ENCODE measurements around the gene GRK1. TPM values are rescaled to one million over a fixed set of nuclear protein-coding genes. Genes with fewer than 3 reads are reported as not detected.

The GRK1 gene
- total RNA-seq, 2 experiments from 2014 or later, result not detected

DNA sequence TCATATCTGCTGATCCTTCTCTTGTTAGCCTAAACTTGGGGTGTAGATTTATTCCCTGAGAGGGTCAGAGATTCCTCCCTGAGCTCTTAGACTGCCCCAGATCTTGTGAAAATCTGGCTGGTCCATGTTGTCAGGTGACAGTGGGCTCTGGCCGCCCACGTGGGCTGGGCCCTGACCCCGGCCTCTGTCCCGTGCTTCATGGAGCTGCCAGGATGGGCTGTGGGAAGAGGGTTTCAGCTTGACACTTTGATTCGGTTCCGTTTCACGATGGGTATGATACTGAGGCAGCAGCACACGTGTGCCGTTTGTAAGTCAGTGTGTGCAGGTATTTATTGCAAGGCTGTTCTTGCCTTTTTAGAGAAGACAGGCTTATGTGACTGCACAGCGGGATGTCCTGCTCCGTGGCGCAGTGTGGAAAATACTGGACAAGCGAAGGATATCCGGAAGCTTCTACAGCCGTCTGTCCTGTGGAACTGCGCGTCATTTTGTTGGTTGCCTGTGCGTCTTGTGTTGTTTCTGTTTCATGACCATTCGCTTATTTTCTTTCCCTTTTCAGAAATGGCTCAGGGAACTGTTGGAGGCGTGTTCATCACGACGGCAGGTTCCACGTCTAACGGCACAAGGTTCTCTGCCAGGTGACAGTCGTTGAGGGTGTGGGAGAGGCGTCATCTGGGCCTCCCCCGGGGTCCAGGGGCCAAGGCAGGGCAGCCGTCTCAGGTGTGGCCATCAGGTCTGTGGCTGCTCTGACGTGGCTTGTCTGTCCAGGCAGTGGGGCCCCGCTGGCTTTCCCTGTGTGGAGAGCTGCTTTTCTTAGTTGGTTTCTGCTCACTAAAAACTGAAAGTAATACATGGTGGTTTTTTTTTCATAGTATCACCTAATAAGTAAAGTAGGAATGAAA, 29.5 kb upstream of the GRK1 start:
- CTCF ChIA-PET, result interaction anchor here (1.1 kb wide), 1 partner anchor 11 kb away, joined by 3 read pairs; no protein-coding TSS in a partner anchor
- no peaks in the 10 kb centered on the region for H3K27me3 Mint-ChIP-seq
- peaks cover 1% of the 10 kb centered on the region for H3K4me1 Mint-ChIP-seq
- no peak overlapping the region for H3K27ac Mint-ChIP-seq
- peaks cover 2% of the 10 kb centered on the region for H3K9me3 Mint-ChIP-seq (ENCODE audit: low read depth)
- H3K36me3 Mint-ChIP-seq, result peaks cover 82% of the 10 kb centered on the region
- DNase-seq (no peak), ATAC-seq (no peak)
- no peak overlapping the region for H3K4me3 Mint-ChIP-seq

DNA sequence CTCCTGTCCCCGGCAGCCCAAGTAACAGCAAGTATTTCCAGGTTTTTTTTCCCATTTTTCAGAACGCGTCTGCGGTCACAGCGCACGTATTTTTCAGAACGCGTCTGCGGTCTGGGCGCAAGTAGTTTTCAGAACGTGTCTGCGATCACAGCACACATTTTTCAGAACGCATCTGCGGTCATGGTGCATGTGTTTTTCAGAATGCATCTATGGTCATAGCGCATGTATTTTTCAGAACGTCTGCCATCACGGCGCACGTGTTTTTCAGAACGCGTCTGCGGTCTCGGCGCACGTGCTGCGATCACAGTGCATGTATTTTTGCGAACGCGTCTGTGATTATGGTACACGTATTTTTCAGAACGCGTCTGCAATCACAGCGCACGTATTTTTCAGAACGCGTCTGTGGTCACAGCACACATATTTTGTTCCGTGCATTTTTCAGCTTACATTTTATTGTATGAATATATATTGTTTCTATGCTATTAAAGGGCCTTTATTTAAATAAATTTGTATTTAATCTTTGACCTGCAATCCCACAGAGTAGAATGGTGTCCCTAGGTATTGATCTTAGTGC, 28.8 kb upstream of the GRK1 start:
- H3K36me3 Mint-ChIP-seq, result peaks cover 78% of the 10 kb centered on the region
- H3K4me1 Mint-ChIP-seq, result peaks cover 2% of the 10 kb centered on the region
- H3K27ac Mint-ChIP-seq, result no peak overlapping the region
- CTCF ChIA-PET, result no interaction called here
- DNase-seq (no peak), ATAC-seq (no peak)
- no peaks in the 10 kb centered on the region for H3K27me3 Mint-ChIP-seq
- no peak overlapping the region for H3K4me3 Mint-ChIP-seq
- H3K9me3 Mint-ChIP-seq (ENCODE audit: low read depth), result peaks cover 4% of the 10 kb centered on the region

DNA sequence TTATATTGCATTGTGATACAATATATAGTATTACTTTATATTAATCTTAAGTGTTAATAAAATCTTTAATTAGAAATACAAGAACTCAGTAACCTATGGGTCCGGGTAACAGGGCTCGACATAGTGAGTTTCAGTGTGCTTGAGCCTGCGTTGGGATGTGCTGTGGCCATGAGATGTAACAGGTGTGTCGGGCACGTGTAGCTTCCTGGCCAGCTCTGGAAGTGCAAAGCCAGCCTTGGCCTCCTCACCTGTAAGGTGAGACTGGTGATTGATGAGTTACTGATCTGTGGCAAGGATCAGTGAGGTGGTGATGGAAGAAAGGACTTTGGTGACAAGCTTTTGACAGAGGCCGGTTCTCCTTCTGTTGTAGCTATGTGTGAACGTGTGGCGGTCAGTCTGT, 28.2 kb upstream of the GRK1 start:
- H3K27ac Mint-ChIP-seq, result no peak overlapping the region

DNA sequence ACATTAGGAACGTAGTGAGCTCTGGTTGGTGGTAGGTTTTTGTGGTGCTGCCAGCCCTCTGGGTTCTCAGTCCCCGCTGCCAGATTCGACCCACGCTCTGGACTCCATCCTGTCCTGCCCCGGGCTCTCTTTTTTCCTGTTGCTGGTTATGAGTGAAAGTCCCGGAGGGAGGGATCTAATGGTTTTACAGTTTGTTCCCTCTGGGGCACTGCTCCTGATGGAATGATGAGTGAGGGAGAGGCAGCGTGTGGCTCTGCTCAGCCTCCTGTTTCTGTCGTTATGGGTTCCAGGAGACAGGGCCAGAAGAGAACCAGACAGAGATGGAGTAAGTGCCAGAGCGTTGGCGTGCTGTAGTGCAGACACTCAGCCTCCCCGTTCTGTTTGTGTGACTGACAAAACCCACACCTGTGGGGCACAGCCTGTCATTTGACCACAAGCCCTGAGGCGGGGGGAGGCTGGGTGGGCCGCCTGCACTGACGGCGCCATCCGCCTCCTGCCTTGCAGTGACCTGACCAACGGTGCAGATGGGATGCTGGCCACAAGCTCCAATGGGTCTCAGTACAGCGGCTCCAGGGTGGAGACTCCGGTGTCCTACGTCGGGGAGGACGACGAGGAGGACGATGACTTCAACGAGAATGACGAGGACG, 27.3 kb upstream of the GRK1 start:
- DNase-seq (no peak), ATAC-seq (no peak)
- Mint-ChIP-seq H3K4me1 (peaks cover 2% of the 10 kb centered on the region), H3K36me3 (peaks cover 66% of the 10 kb centered on the region), H3K9me3 (ENCODE audit: low read depth) (peaks cover 4% of the 10 kb centered on the region), H3K4me3 (no peak overlapping the region), H3K27ac (no peak overlapping the region), H3K27me3 (no peaks in the 10 kb centered on the region)
- CTCF ChIA-PET, result no interaction called here

More for the DNA sequence above, 28.2 kb upstream of the GRK1 start:
- DNase-seq (no peak), ATAC-seq (no peak)
- H3K27me3 Mint-ChIP-seq, result no peaks in the 10 kb centered on the region
- peaks cover 2% of the 10 kb centered on the region for H3K4me1 Mint-ChIP-seq
- H3K9me3 Mint-ChIP-seq (ENCODE audit: low read depth), result peaks cover 4% of the 10 kb centered on the region
- CTCF ChIA-PET, result no interaction called here
- peaks cover 75% of the 10 kb centered on the region for H3K36me3 Mint-ChIP-seq
- H3K4me3 Mint-ChIP-seq, result no peak overlapping the region

DNA sequence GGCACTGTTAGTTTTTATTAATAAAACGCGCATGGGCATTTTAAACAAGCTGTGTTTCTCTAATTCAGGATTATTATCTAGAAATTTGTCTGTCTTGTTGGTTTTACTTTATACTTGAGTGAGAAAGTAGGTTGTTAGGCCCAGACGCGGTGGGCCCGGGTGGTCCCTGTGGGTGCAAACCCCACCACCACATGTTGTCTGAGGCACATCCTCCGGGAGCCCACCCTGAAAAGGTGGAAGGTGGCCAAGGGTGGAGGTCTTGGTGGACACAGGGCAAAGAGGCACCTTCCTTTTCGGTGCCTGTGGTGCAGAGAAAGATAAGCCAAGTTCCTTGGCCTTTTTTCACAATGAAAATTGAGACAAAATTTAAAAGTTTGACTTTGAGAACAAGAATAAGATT, 25.6 kb upstream of the GRK1 start:
- H3K4me1 Mint-ChIP-seq, result peaks cover 4% of the 10 kb centered on the region
- no peak overlapping the region for H3K27ac Mint-ChIP-seq
- H3K27me3 Mint-ChIP-seq, result no peaks in the 10 kb centered on the region
- H3K4me3 Mint-ChIP-seq, result no peak overlapping the region
- DNase-seq (no peak), ATAC-seq (no peak)
- H3K36me3 Mint-ChIP-seq, result peaks cover 54% of the 10 kb centered on the region
- CTCF ChIA-PET, result no interaction called here
- peaks cover 4% of the 10 kb centered on the region for H3K9me3 Mint-ChIP-seq (ENCODE audit: low read depth)

DNA sequence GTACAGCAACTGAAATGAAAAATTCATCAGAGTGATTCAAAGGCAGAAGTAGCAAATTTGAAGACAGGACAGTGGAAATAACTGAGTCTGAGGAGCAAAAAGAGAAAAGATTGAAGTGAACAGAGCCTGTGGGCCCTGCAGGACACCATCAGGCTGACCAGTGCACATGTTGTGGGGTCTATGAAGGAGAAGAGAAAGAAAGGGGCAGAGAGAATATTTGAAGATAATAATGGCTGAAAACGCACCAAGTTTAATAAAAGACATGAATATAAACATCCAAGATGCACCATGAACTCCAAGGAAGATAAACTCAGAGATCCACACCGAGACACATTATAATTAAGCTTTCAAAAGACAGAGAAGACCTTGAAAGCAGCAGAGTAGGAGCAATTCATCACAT, 24.5 kb upstream of the GRK1 start:
- H3K36me3 Mint-ChIP-seq, result peaks cover 43% of the 10 kb centered on the region

DNA sequence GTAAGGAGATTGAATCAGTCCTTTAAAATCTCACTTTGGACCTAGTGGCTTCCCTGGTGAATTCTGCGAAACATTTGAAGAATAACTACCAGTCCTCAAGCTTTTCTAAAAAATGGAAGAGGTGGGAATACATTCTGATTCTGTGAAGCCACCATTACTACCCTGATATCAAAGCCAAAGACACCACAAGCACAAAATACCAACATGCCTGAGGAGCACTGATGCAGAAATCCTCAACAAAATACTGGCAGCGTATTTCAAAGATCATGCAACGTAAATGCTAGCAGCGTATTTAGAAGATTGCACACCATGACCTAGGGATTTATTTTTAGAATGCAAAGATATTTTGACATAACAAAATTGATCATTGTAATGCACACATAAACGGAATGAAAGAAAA, 23.4 kb upstream of the GRK1 start:
- ATAC-seq, result no peak
- peaks cover 4% of the 10 kb centered on the region for H3K9me3 Mint-ChIP-seq (ENCODE audit: low read depth)
- H3K27me3 Mint-ChIP-seq, result no peaks in the 10 kb centered on the region
- H3K4me1 Mint-ChIP-seq, result peaks cover 8% of the 10 kb centered on the region
- no peak for DNase-seq
- peaks cover 35% of the 10 kb centered on the region for H3K36me3 Mint-ChIP-seq
- CTCF ChIA-PET, result no interaction called here
- no peak overlapping the region for H3K4me3 Mint-ChIP-seq
- no peak overlapping the region for H3K27ac Mint-ChIP-seq

More for the DNA sequence above, 24.5 kb upstream of the GRK1 start:
- Mint-ChIP-seq H3K27me3 (no peaks in the 10 kb centered on the region), H3K4me1 (peaks cover 8% of the 10 kb centered on the region), H3K27ac (no peak overlapping the region), H3K4me3 (no peak overlapping the region), H3K9me3 (ENCODE audit: low read depth) (peaks cover 4% of the 10 kb centered on the region)
- ATAC-seq (no peak), DNase-seq (no peak)
- CTCF ChIA-PET, result no interaction called here

DNA sequence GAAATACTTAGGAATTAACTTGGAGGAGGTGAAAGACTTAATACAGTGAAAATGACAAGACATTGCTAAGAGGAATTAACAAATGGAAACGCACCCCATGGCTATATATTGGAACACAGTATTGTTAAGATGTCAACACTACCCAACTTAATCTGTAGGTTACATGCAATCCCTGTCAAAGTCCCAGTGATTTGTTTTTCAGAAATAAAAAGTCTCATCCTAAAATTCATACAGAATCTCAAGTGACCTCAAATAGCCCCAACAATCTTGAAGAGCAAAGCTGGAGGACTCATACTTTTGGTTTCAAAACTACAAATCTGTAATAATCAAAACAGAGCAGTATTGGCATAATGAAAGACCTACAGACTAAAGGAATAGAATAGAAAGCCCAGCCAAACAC, 22.2 kb upstream of the GRK1 start:
- Mint-ChIP-seq H3K4me3 (no peak overlapping the region), H3K36me3 (peaks cover 28% of the 10 kb centered on the region), H3K4me1 (peaks cover 8% of the 10 kb centered on the region), H3K9me3 (ENCODE audit: low read depth) (peaks cover 4% of the 10 kb centered on the region), H3K27ac (no peak overlapping the region), H3K27me3 (no peaks in the 10 kb centered on the region)
- CTCF ChIA-PET, result no interaction called here
- ATAC-seq, result no peak
- no peak for DNase-seq

DNA sequence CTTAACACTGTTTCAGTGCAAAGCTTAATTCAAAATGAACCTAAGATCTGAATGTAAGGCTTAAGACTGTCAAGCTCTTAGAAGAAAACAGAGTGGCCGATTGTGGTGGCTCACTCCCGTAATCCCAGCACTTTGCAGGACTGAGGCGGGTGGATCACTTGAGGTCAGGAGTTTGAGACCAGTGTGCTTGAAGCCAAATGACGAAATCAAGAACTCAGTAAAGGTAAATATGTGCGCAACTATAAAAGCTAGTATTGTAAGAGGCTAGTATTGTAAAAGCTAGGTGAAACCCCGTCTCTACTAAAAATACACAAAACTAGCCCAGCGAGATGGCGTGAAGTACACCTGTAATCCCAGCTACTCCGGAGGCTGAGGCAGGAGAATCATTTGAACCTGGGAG, 21.7 kb upstream of the GRK1 start:
- Mint-ChIP-seq H3K36me3 (peaks cover 23% of the 10 kb centered on the region), H3K9me3 (ENCODE audit: low read depth) (peaks cover 4% of the 10 kb centered on the region), H3K27me3 (no peaks in the 10 kb centered on the region), H3K4me1 (peaks cover 8% of the 10 kb centered on the region), H3K4me3 (no peak overlapping the region), H3K27ac (no peak overlapping the region)
- no peak for ATAC-seq
- DNase-seq, result no peak
- CTCF ChIA-PET, result no interaction called here

DNA sequence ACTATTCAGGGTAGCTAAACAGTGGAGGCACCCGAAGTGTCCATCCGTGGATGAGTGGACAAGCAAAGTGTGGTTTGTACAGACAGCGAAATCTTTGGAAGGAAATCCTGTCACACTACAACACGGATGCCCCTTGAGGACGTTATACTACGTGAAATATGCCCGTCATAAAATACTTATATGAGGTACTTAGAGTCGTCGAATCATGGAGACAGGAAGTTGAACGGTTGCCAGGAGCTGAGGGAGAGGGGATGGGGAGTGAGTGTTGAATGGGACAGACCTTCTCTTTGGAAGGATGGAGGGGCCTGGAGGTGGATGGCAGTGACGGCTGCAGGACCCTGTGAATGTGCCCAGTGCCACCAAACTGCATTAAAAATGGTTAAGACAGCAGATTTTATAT, 20.6 kb upstream of the GRK1 start:
- peaks cover 4% of the 10 kb centered on the region for H3K9me3 Mint-ChIP-seq (ENCODE audit: low read depth)
- DNase-seq, result no peak
- peaks cover 8% of the 10 kb centered on the region for H3K4me1 Mint-ChIP-seq
- no peaks in the 10 kb centered on the region for H3K27me3 Mint-ChIP-seq
- ATAC-seq, result no peak
- no peak overlapping the region for H3K4me3 Mint-ChIP-seq
- CTCF ChIA-PET, result no interaction called here
- peaks cover 16% of the 10 kb centered on the region for H3K36me3 Mint-ChIP-seq
- no peak overlapping the region for H3K27ac Mint-ChIP-seq

DNA sequence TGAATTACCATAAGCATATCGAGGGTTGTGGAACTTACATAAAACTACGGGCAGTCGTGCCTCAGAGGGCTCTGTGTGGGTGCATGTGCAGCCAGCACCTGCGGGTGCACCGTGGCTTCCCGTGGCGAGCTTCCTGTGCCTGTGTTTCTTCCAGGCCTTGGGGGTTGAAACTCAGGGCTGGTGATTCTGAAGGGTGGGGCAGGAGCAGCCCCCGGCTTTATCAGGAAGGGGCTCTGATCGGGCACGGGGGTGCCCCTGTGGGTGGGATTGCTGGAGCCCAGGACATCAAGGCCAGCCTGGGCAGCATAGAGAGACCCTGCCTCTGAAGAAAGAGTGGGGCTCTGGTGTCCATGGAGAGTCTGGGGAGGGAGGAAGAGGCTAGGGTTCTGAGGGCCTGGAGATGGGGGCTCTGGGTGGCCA, 20.1 kb upstream of the GRK1 start:
- Mint-ChIP-seq H3K4me3 (no peak overlapping the region), H3K27ac (no peak overlapping the region), H3K36me3 (peaks cover 11% of the 10 kb centered on the region), H3K27me3 (no peaks in the 10 kb centered on the region), H3K4me1 (peaks cover 8% of the 10 kb centered on the region), H3K9me3 (ENCODE audit: low read depth) (peaks cover 4% of the 10 kb centered on the region)
- CTCF ChIA-PET, result no interaction called here
- ATAC-seq (peak; percentile 23), DNase-seq (no peak)

DNA sequence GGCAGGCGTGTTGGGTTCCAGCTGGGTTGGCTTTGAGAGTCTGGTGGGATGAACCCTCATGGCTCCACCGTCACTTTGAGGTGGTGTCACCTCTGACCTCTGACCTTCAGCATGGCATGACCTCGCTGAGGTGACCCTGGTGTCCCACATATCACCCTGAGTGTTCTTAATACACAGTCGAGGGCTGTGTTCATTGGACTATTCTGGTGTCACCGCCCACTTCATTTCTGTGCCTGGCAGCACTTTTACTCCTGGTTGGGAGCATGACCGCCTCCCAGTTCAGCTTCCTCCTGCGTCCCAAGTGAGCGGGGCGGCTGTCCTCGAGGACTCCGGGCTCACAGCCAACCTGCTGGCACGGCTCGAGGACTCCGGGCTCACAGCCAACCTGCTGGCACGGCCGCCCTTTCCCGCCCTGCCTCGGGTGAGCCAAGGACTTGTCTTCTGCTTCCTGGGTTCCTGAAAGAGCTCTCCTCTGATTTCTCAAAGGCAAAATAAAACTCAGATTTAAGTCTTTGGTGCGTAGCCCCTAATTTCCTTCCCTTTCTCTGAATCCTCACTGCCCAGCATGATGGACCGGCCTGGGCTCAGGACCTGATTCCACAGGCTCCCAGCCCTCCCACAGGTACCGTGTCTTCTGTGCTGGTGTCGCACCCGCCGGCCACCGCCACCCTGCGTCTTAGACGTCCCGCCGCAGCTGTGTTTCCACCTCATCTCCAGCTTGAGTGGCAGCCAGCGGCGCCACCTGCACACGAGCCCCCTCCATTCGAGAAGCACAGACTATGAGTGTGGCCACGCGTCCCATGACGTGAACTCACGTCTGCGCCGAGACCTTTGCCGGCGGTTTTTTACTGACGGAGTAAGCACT, 19.4 kb upstream of the GRK1 start:
- H3K9me3 Mint-ChIP-seq (ENCODE audit: low read depth), result peaks cover 1% of the 10 kb centered on the region
- CTCF ChIA-PET, result no interaction called here
- H3K36me3 Mint-ChIP-seq, result peaks cover 4% of the 10 kb centered on the region
- ATAC-seq (no peak), DNase-seq (no peak)
- H3K4me1 Mint-ChIP-seq, result peaks cover 6% of the 10 kb centered on the region
- H3K4me3 Mint-ChIP-seq, result no peak overlapping the region
- H3K27ac Mint-ChIP-seq, result no peak overlapping the region
- H3K27me3 Mint-ChIP-seq, result no peaks in the 10 kb centered on the region

DNA sequence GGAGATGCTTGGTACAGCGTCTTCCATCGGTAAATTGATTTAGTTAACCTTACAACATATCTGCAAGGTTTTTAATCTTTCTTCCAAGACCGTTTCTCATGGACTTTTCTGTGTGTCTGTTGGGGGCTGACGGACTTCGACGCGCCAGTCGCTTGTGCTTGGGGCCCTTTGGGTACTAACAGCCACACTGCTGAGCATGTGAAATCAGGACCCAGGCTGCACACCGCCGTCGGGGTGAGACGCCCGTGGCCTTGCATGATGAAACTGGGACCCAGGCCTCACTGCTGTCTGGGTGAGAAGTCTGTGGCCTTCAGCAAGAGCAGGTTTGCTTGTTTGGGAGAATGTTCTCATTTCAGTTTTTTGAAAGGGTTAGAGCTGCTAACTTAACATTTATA, 18.8 kb upstream of the GRK1 start:
- no peak overlapping the region for H3K27ac Mint-ChIP-seq
- ATAC-seq (no peak), DNase-seq (no peak)
- CTCF ChIA-PET, result no interaction called here
- H3K4me3 Mint-ChIP-seq, result no peak overlapping the region
- peaks cover 7% of the 10 kb centered on the region for H3K4me1 Mint-ChIP-seq
- no peaks in the 10 kb centered on the region for H3K9me3 Mint-ChIP-seq (ENCODE audit: low read depth)
- H3K36me3 Mint-ChIP-seq, result peaks cover 2% of the 10 kb centered on the region
- no peaks in the 10 kb centered on the region for H3K27me3 Mint-ChIP-seq

All from activated CD8-positive, alpha-beta memory T cell treated with anti-CD3 and anti-CD28 coated beads, Interleukin-2, amount 10 ng/mL, durations not matched to agents 7 days and 5 days (primary cell).